B cell (primary cell): ENCODE results near the gene MYL10. TPM values are rescaled to one million over a fixed set of nuclear protein-coding genes. Genes with fewer than 3 reads are reported as not detected.

ENCODE experiments used
- ATAC-seq: fragments of 200-7000 bp; cut with Tn5 transposase; one replicate; pipeline ENCODE4 v1.10.0; 2021; ENCODE audit warnings: low read depth, mild to moderate bottlenecking, moderate number of reproducible peaks, moderate library complexity
- CTCF ChIA-PET: fragments of 350-600 bp; sonication (Branson Sonifier 250); formaldehyde crosslinking; loops from one replicate; lab custom pipeline; 2021; ENCODE audit warnings: antibody characterized with exemption, inconsistent platforms; lab: Charles Lee
- POLR2A ChIA-PET: fragments of 350-600 bp; sonication (Branson Sonifier 250); formaldehyde crosslinking; loops from one replicate; lab custom pipeline; 2021; ENCODE audit warnings: antibody characterized with exemption; lab: Charles Lee
- DNase-seq: peaks from one replicate; pipeline ENCODE4 v3.0.0; 2013
- H2AFZ ChIP-seq: 2 replicates; pipeline ENCODE4 v1.6.1; 2012; ENCODE audit warnings: mild to moderate bottlenecking, low read depth, low read length; ENCODE audit not compliant: insufficient read depth, poor library complexity, severe bottlenecking
- H3K27ac ChIP-seq, 2 donors: 1 replicate in 1 of 2; 2 replicates in 1 of 2; pipeline ENCODE4 v1.5.1; 2012 to 2013; ENCODE audit warnings: low read length in 2 of 2, mild to moderate bottlenecking in 2 of 2, moderate library complexity in 1 of 2
- H3K27me3 ChIP-seq, 4 experiments: fragments of 200-600 bp in 1 of 4; sonication (generic) in 1 of 4; replicated peaks in 1 of 4; 1 replicate in 2 of 4; 2 replicates in 2 of 4; pipeline versions ENCODE4 v1.6.1 to v1.7.0; 2013 to 2016; ENCODE audit warnings: low read length in 3 of 4, mild to moderate bottlenecking in 2 of 4, mixed read lengths in 1 of 4, moderate library complexity in 1 of 4; ENCODE audit not compliant: insufficient read depth in 4 of 4, control insufficient read depth in 3 of 4; ENCODE audit errors: control extremely low read depth in 1 of 4
- H3K36me3 ChIP-seq, 2 experiments: replicated peaks in 1 of 2; 1 replicate in 1 of 2; 2 replicates in 1 of 2; pipeline versions ENCODE4 v1.6.1 to v1.7.1; 2013; ENCODE audit warnings: low read length in 1 of 2; ENCODE audit not compliant: insufficient read depth in 2 of 2, control insufficient read depth in 1 of 2; ENCODE audit errors: control extremely low read depth in 1 of 2, extremely low read depth in 1 of 2
- H3K4me1 ChIP-seq, 2 donors: fragments of 200-600 bp in 1 of 2; sonication (generic) in 1 of 2; 1 replicate in 1 of 2; 2 replicates in 1 of 2; pipeline versions ENCODE4 v1.5.1 to v1.6.1; 2013 to 2017; ENCODE audit warnings: low read length in 2 of 2; ENCODE audit not compliant: control insufficient read depth in 2 of 2, insufficient read depth in 2 of 2
- H3K4me2 ChIP-seq: replicated peaks from 2 replicates; pipeline ENCODE3; 2012; ENCODE audit warnings: mild to moderate bottlenecking, low read depth, low read length; ENCODE audit not compliant: poor library complexity, severe bottlenecking
- H3K4me3 ChIP-seq, 5 experiments: fragments of 200-600 bp in 1 of 5; sonication (generic) in 1 of 5; 1 replicate in 3 of 5; 2 replicates in 2 of 5; pipeline versions ENCODE4 v1.5.1 to v1.7.0; 2011 to 2016; ENCODE audit warnings: low read length in 4 of 5, mild to moderate bottlenecking in 4 of 5, low read depth in 2 of 5, control low read depth in 1 of 5, moderate library complexity in 1 of 5; ENCODE audit not compliant: insufficient read depth in 1 of 5; ENCODE audit errors: control extremely low read depth in 1 of 5, extremely low read depth in 1 of 5
- H3K79me2 ChIP-seq: fragments of 200-600 bp; sonication (generic); one replicate; pipeline ENCODE4 v1.6.0; 2016; ENCODE audit warnings: low read length; ENCODE audit not compliant: control insufficient read depth, insufficient read depth
- H3K9ac ChIP-seq: fragments of 200-600 bp; sonication (generic); 2 replicates; pipeline ENCODE4 v1.6.1; 2017; ENCODE audit warnings: mild to moderate bottlenecking, low read length, moderate library complexity
- H3K9me3 ChIP-seq, 3 donors: one replicate each; pipeline versions ENCODE4 v1.6.1 to v1.7.1; 2013; ENCODE audit warnings: low read length in 2 of 3; ENCODE audit not compliant: control insufficient read depth in 2 of 3, insufficient read depth in 1 of 3; ENCODE audit errors: control extremely low read depth in 1 of 3
- H4K20me1 ChIP-seq: 2 replicates; pipeline ENCODE4 v1.6.0; 2012; ENCODE audit warnings: mild to moderate bottlenecking, low read length; ENCODE audit not compliant: insufficient read depth, control insufficient read depth, poor library complexity, severe bottlenecking
- H3K27ac Mint-ChIP-seq: one replicate; pipeline ENCODE4 v1.8.0; 2021; ENCODE audit warnings: mixed read lengths
- H3K27me3 Mint-ChIP-seq: one replicate; pipeline ENCODE4 v1.8.0; 2021; ENCODE audit warnings: mixed read lengths
- H3K4me1 Mint-ChIP-seq: one replicate; pipeline ENCODE4 v1.8.0; 2021; ENCODE audit warnings: mixed read lengths
- H3K4me3 Mint-ChIP-seq: one replicate; pipeline ENCODE4 v1.8.0; 2021; ENCODE audit warnings: mixed read lengths
- H3K9me3 Mint-ChIP-seq: one replicate; pipeline ENCODE4 v1.8.0; 2022; ENCODE audit warnings: mixed read lengths; ENCODE audit not compliant: insufficient read depth
- CTCF ChIP-seq: fragments of 200-600 bp; IDR thresholded peaks from one replicate; pipeline ENCODE4 v1.8.0; 2022; ENCODE audit warnings: antibody characterized with exemption, mild to moderate bottlenecking
- EZH2 ChIP-seq: IDR thresholded peaks from 2 replicates; pipeline ENCODE4 v1.6.1; 2012; ENCODE audit warnings: borderline replicate concordance, low read depth, mild to moderate bottlenecking, moderate library complexity, low read length; ENCODE audit not compliant: insufficient read depth, poor library complexity, severe bottlenecking
- WGBS: methylation state at CpG from one replicate; pipeline ENCODE4 v1.1.5; 2013; ENCODE audit warnings: missing lambda C conversion rate; ENCODE audit not compliant: insufficient coverage; 5-methylcytosine and 5-hydroxymethylcytosine counted together
- intact Hi-C: fragments of 100-400 bp; cut with micrococcal nuclease; formaldehyde crosslinking; loops from one replicate; pipeline ENCODE4 v1.10.0; 2022
- polyA plus RNA-seq: library from polyadenylated mRNA; depleted of rRNA; stranded (reverse); fragments of >200 nt; gene quantifications from 2 replicates; pipeline ENCODE4 v1.2.3, GENCODE V29; 2012
- total RNA-seq, 2 donors: library from RNA; stranded (reverse); fragments of 120-200 nt in 1 of 2; gene quantifications; 1 replicate in 1 of 2; 2 replicates in 1 of 2; pipeline versions ENCODE4 v1.2.3 to v1.2.4, GENCODE V29; 2013 to 2022

Gene MYL10
- total and polyA plus RNA-seq, 2 donors (not counting 1 experiment from before 2014, with no cell fraction given): not detected

DNA sequence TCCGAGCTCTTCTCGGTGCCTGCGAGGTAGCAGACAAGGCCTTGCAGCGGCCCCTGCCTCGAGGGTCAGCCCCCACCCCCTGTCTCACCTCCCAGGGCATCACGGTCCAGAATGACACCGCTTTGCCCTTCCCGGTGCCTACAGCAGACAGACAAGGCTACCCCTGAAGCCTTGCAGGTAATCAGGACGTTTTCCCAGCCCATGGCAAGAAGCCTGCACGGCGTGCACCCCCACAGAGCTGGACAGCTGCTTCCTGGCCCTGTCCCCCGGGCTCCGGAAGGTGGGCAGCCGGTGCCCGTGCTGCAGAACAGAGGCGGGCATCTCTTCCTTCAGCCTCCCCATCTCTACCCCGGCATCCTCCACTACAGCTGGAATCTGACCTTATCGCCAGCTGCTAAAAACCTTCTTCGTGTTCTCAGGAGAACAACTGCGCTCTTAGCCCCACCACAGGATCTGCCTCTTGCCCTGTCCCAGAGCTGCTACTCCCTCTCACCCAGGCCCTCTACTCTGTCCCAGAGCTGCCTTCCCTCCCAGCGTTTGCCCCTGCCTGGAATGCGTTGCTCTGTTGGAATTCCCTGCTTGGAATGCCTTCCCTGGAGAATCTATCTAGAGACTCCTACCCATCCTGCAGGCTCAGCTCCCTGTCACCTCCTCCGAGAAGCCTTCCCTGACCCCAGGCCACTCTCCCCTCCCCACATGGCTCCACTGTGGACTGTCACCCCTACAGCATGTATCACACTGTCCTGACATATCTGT, 4.7 kb downstream of the MYL10 start:
- TF ChIP-seq CTCF (no peak), EZH2 (no peak)
- Histone ChIP-seq H3K9me3 (no peaks in the 10 kb centered on the region), H3K4me1 (no peaks in the 10 kb centered on the region), H3K27ac (no peak overlapping the region), H3K4me3 (no peak overlapping the region), H3K27me3 (peaks cover 0 to 12% (median 3%) of the 10 kb centered on the region in 4 experiments), H3K79me2 (no peaks in the 10 kb centered on the region), H3K4me2 (no peak overlapping the region), H3K9ac (no peak overlapping the region), H2AFZ (no peak overlapping the region), H4K20me1 (no peaks in the 10 kb centered on the region), H3K36me3 (no peaks in the 10 kb centered on the region)
- Mint-ChIP-seq H3K27ac (no peak overlapping the region), H3K4me1 (no peaks in the 10 kb centered on the region), H3K27me3 (peaks cover 24% of the 10 kb centered on the region), H3K9me3 (no peaks in the 10 kb centered on the region), H3K4me3 (no peak overlapping the region)
- ChIA-PET POLR2A (no interaction called here), CTCF (no interaction called here)
- DNase-seq: no peak
- intact Hi-C loops: no loop called here
- 84% methylated on average over 23 of the region's 23 CpGs for whole genome bisulfite sequencing
- no peak for ATAC-seq

GRCh38 chr7:101622609-101623173, 6.4 kb downstream of the MYL10 start:
- Mint-ChIP-seq H3K27me3 (peaks cover 21% of the 10 kb centered on the region), H3K9me3 (no peaks in the 10 kb centered on the region), H3K27ac (no peak overlapping the region), H3K4me1 (no peaks in the 10 kb centered on the region), H3K4me3 (no peak overlapping the region)
- Histone ChIP-seq H3K36me3 (no peaks in the 10 kb centered on the region), H3K4me1 (no peaks in the 10 kb centered on the region), H3K9ac (no peak overlapping the region), H3K4me2 (no peak overlapping the region), H3K79me2 (no peaks in the 10 kb centered on the region), H3K9me3 (peaks cover 0 to 4% (median 0%) of the 10 kb centered on the region in 3 donors), H3K4me3 (no peak overlapping the region), H3K27ac (no peak overlapping the region), H3K27me3 (peaks cover 0 to 12% (median 3%) of the 10 kb centered on the region in 4 experiments), H2AFZ (no peak overlapping the region), H4K20me1 (no peaks in the 10 kb centered on the region)
- ChIA-PET CTCF (no interaction called here), POLR2A (no interaction called here)
- DNase-seq (no peak), ATAC-seq (no peak)
- 86% methylated on average over 12 of the region's 15 CpGs for WGBS
- TF ChIP-seq EZH2: no peak
- TF ChIP-seq CTCF: no peak
- intact Hi-C loops: no loop called here
